GM21390 (cell line): ENCODE data around the gene MON2.
"Not testable (repeated sequence)": the region's sequence is repeated elsewhere in the genome, so short reads cannot be mapped to it uniquely, and the experiment has no call there.

Experiments
- ATAC-seq: cut with Tn5 transposase; IDR thresholded peaks from one replicate; pipeline ENCODE4 v1.9.1; 2021; ENCODE audit not compliant: unreplicated experiment

MON2 gene

GRCh38 chr12:62543741-62544140 lies 77.1 kb downstream of the MON2 start:
- no peak for ATAC-seq

GRCh38 chr12:62552906-62553556 lies 86.4 kb downstream of the MON2 start:
- no peak for ATAC-seq

- not testable (repeated sequence) for ATAC-seq
Observed at GRCh38 chr12:62559366-62559765, 92.7 kb downstream of the MON2 start.

GRCh38 chr12:62562846-62563245 lies 96.2 kb downstream of the MON2 start:
- no peak for ATAC-seq

GRCh38 chr12:62575036-62575435 lies 108.4 kb downstream of the MON2 start:
- peak; percentile 75 for ATAC-seq

- ATAC-seq = no peak
Observed at GRCh38 chr12:62576503-62576902, 109.9 kb downstream of the MON2 start.

- no peak for ATAC-seq
Observed at GRCh38 chr12:62578726-62579125, 112.1 kb downstream of the MON2 start.

- peak; percentile 73 for ATAC-seq
Observed at GRCh38 chr12:62581288-62582064, 114.8 kb downstream of the MON2 start.

GRCh38 chr12:62582065-62582366 lies 115.4 kb downstream of the MON2 start:
- no peak for ATAC-seq

- no peak for ATAC-seq
Observed at GRCh38 chr12:62584619-62585018, 118.0 kb downstream of the MON2 start.

GRCh38 chr12:62586850-62587249 lies 120.2 kb downstream of the MON2 start:
- ATAC-seq = no peak

- no peak for ATAC-seq
Observed at GRCh38 chr12:62588916-62589315, 122.3 kb downstream of the MON2 start.

GRCh38 chr12:62597253-62597652 lies 130.6 kb downstream of the MON2 start:
- no peak for ATAC-seq

GRCh38 chr12:62598846-62599245 lies 132.2 kb downstream of the MON2 start:
- no peak for ATAC-seq

GRCh38 chr12:62599854-62600437 lies 133.3 kb downstream of the MON2 start:
- ATAC-seq = no peak

GRCh38 chr12:62601765-62602164 lies 135.1 kb downstream of the MON2 start:
- no peak for ATAC-seq

- ATAC-seq = peak; percentile 62
Observed at GRCh38 chr12:62602255-62603060, 135.8 kb downstream of the MON2 start.

GRCh38 chr12:62603061-62603810 lies 136.6 kb downstream of the MON2 start:
- ATAC-seq = peak; percentile 65

- no peak for ATAC-seq
Observed at GRCh38 chr12:62603811-62604098, 137.1 kb downstream of the MON2 start.

- ATAC-seq = no peak
Observed at GRCh38 chr12:62604373-62604772, 137.7 kb downstream of the MON2 start.

GRCh38 chr12:62604871-62605270 lies 138.2 kb downstream of the MON2 start:
- no peak for ATAC-seq
